GM12875 (cell line): ENCODE results near the gene CLEC1B.

Experiments
- H3K4me3 ChIP-seq: one replicate; pipeline ENCODE4 v1.5.1; 2011; ENCODE audit warnings: low read depth, low read length, control low read depth
- CTCF ChIP-seq: IDR thresholded peaks from 2 replicates; pipeline ENCODE4 v1.5.1; 2011; ENCODE audit warnings: low read depth, mild to moderate bottlenecking, control low read depth, inconsistent platforms, low read length, moderate library complexity, borderline replicate concordance; ENCODE audit not compliant: insufficient read depth

Gene CLEC1B

GRCh38 chr12:9999016-9999415 is at the start of gene CLEC1B:
Gene CLEC1B, minus strand, starts transcription at chr12:9999121. Its CDS starts 21 bp downstream, at chr12:9999100.
- H3K4me3 ChIP-seq, result no peak within 1 kb of the TSS
- TF ChIP-seq CTCF, result no peak

GRCh38 chr12:10048526-10048925 is 49.6 kb upstream of the CLEC1B start:
- no peak overlapping the region for H3K4me3 ChIP-seq
- no peak for TF ChIP-seq CTCF

GRCh38 chr12:10042167-10042566 is 43.2 kb upstream of the CLEC1B start:
- no peak for TF ChIP-seq CTCF
- H3K4me3 ChIP-seq, result no peak overlapping the region

- TF ChIP-seq CTCF, result no peak
- H3K4me3 ChIP-seq, result no peak overlapping the region
These were observed 35.0 kb upstream of the CLEC1B start for GRCh38 chr12:10033783-10034545.

GRCh38 chr12:10031771-10032175 is 32.9 kb upstream of the CLEC1B start:
- no peak for TF ChIP-seq CTCF
- no peak overlapping the region for H3K4me3 ChIP-seq

- TF ChIP-seq CTCF, result no peak
- H3K4me3 ChIP-seq, result no peak overlapping the region
These were observed 32.4 kb upstream of the CLEC1B start for GRCh38 chr12:10031321-10031720.

GRCh38 chr12:10030446-10030845 is 31.5 kb upstream of the CLEC1B start, which contains the start of gene CLEC9A:
Gene CLEC9A, plus strand, starts transcription at chr12:10030682. Its CDS starts 22,006 bp downstream, at chr12:10052688.
- TF ChIP-seq CTCF, result no peak
- H3K4me3 ChIP-seq, result no peak within 1 kb of the TSS
